ENCODE measurements around the gene CSRNP3.
A peak's percentile ranks its signal among the peaks of the same experiment; 100 is the strongest.

Gene CSRNP3

DNA sequence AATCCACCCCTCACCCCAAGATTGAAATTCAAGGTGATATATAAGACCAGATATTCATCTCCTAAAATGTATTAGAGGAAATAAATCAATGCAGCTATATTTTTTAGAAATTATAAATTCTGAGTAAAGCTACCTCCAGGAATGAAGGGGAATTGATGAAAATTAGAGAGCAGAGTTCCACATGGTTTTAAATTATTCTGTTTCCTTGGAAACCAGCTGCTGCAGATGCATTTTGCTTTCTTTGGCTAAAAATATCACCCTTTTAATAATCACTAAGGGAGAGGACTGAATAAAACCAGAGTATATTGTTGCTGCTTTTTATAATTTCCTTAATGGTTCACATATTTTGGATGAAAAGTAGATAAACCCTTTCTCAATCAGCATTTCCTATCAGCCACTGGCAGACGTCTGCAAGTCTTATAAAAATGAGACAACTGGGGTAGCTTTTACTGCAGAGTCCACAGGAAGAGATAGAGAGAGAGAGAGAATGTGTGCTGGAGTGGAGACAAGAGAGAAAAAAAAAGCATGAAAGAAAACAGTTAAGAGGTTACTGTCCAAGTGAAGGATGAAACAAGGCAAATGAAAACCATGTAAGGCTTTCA is 2.0 kb downstream of the CSRNP3 start:
- DNase-seq (ENCODE audit: low read depth) = no peak

DNA sequence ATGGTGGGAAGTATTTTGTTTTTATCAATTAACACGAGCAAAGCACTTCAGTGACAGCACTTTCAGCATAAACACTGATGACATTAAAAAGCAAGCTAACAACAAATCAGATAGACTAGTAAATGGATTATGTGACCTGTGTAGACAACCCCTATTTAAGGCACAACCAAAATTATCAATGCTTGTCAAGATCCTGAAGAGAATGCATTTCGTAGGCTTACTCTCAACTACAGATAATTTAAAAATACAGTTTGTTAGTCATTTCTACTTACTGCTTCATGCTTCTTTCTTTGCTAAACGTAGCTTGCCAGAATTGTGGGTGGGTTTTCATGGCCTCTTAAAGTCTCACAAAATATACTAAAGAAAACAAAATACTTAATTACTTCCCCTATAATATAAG is 3.4 kb downstream of the CSRNP3 start:
- DNase-seq (ENCODE audit: low read depth) = no peak

GRCh38 chr2:165474619-165475276 is 5.2 kb downstream of the CSRNP3 start:
- no peak for DNase-seq (ENCODE audit: low read depth)

- no peak for DNase-seq (ENCODE audit: low read depth)
These were observed 5.9 kb downstream of the CSRNP3 start for GRCh38 chr2:165475277-165476004.

DNA sequence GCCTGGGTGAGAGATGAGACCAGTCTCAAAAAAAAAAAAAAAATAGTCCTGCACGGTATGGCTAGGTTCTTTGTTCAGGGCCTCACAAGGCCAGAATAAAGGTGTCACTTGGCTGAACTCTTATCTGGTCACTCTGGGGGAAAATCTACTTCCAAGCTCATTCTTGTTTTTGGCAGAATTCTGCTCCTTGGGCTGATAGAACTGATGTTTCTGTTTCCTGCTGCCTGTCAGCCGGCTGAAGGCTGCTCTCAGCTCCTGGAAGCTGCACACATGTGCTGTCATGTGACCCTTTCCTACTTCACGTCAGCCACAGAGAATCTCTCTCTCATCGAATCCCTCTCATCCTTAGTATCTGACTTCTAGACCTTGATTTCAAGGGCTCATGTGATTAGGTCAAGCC is 10.4 kb downstream of the CSRNP3 start:
- no peak for DNase-seq (ENCODE audit: low read depth)

GRCh38 chr2:165494573-165494972 is 25.1 kb downstream of the CSRNP3 start:
- DNase-seq (ENCODE audit: low read depth) = no peak

GRCh38 chr2:165497659-165498317 is 28.3 kb downstream of the CSRNP3 start:
- no peak for DNase-seq (ENCODE audit: low read depth)

DNA sequence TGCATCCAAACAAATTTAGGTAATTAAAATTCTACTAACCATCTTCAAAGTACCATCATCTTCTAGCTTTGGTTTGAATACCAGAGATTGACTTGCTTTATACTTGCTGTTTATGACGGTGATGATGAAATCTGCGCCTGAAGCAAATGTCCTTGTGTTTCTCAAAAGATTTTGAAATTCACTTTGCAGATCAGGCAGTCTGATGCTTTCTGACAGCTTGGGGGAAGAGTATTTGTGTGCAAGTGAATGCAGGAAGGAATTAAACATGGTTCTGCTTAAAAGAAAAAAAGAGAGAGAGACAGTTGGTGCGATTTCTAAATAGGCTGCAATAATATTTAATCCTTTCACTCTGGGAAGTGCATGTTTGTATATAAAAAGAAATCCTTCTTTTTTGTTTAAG is 29.6 kb downstream of the CSRNP3 start:
- DNase-seq (ENCODE audit: low read depth) = no peak

- no peak for DNase-seq (ENCODE audit: low read depth)
These were observed 30.5 kb downstream of the CSRNP3 start for GRCh38 chr2:165500001-165500400.

DNA sequence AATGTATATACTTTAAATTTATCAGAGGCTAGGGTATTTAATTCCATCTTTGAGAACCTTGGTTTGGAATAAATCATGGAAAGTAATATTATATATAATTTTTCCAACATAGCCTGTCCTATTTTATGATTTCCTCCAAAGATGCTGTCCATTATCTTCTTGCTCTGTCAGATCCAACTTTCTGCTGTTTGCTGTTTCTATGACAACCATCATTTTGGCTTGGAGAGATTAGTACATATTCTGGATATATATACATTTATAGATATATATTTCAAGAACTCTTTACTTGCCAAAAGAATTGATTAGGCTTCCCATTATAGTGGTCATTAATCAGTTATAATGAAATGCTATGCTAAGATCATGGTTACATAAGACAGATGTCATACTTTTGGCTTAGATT is 31.3 kb downstream of the CSRNP3 start:
- DNase-seq (ENCODE audit: low read depth) = no peak

DNA sequence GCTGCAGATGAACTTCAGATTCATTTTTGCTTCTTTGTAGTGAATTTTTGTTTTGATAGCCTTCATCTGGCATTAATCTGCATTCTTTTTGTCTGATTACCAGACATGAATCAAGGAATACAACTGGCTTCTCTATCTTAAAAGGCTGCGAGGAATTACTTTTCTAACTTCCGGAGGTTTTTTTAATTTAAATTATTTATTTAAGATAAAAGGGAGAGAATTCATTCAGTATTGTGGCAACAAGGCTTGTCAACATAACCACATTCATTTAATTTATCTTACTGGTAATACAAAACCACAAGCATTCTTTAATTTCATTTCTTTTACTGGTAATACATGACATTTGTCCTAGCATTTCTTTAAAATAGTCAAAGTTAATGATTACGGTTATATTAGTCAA is 36.0 kb downstream of the CSRNP3 start:
- DNase-seq (ENCODE audit: low read depth) = no peak

- no peak for DNase-seq (ENCODE audit: low read depth)
These were observed 39.4 kb downstream of the CSRNP3 start for GRCh38 chr2:165508927-165509326.

- no peak for DNase-seq (ENCODE audit: low read depth)
These were observed 44.0 kb downstream of the CSRNP3 start for GRCh38 chr2:165513479-165513878.

DNA sequence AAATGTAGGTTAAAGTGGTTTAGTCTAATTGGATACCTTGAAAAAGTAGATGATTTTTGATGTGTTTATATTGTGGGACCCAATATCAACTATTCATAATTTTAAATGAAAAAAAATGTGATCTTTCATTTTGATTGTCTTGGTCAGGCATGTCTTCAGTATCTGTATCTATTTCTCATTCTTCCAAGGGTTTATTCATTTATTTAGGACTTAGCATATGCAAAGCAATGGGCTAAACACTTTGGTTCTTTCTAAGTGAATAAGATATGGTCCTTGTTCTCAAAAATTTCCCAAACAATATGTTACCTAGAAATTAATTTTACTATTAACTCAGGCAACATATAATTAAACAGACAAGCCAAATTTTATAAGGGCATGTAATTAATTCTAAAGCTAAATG is 49.1 kb downstream of the CSRNP3 start:
- no peak for DNase-seq (ENCODE audit: low read depth)

DNA sequence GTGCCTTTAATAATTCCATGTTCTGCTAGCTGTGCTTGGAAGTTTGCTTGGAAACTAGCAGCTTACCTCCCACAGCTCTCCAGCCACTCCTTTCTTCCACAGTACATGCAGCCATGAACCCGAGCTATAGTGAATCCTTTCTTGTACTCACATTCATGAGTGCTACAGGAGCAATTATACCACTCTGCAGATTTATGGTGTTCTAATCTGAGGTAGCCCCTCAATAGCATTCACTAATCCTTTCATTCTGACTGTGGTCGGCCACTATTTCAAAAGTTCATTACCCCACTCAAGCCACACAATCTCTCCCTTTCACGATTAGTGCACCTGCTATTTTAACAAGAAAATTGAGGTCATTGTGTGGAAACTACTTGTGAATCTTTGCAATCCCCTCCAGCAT is 53.2 kb downstream of the CSRNP3 start:
- no peak for DNase-seq (ENCODE audit: low read depth)

DNA sequence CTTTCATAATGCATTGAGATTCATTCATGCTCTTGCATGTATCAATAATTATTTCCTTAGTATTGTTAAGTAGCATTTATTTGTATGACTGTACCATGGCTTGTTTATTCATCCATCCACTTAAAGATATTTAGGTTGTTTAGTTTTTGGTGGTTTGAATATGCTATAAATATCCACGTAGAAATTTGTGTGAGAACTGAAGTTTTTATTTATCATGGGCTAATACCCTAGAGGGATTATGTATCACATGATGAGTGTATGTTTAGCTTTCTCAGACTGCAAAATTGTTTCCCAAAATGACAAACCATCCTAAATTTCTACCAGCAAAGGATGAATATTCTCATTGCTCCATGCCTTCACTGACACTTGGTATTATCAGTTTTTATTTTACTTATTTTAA is 55.2 kb downstream of the CSRNP3 start:
- DNase-seq (ENCODE audit: low read depth) = no peak

DNA sequence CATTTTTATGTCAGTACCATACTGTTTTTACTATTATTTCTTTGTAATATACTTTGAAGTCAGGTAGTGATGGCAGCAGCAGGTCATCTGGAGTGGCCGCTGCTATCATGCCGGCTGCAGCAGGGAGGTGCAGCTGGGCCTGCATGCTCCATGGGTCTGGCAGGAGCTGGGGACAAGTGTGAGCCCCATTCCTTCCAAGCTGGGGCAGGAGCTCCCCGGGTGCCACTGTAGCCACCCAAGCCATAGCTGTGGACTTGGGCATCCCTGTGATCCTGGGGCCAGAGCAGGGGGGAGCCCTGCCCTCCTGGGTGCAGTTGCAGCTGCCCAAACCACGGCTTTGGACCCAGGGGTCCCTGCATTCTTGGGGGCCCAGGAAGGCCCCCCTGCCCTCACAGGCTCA is 59.2 kb downstream of the CSRNP3 start:
- no peak for DNase-seq (ENCODE audit: low read depth)

- DNase-seq (ENCODE audit: low read depth) = peak; percentile 51
These were observed 59.6 kb downstream of the CSRNP3 start for GRCh38 chr2:165529130-165529529.

- DNase-seq (ENCODE audit: low read depth) = peak; percentile 36
These were observed 63.8 kb downstream of the CSRNP3 start for GRCh38 chr2:165533331-165533730.

DNA sequence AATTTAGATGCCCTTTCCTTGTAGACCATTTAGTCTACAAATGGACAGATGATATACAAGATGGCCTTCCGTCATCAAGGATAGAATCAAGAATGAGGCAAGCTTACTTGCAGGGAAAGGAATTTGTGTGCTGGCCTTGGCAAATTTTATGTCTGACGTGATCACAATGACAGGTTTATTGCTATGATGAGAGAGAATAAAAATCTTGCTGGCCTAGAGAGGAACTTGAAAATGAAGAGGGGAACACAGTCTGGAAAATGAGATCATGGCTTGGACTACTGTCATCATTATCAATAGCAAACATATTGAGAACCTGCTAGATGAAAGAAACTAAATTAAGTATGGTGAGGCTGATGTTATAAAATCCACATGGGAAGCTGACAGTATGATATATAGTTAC is 66.0 kb downstream of the CSRNP3 start:
- no peak for DNase-seq (ENCODE audit: low read depth)

GRCh38 chr2:165536851-165537499 is 67.5 kb downstream of the CSRNP3 start:
- DNase-seq (ENCODE audit: low read depth) = no peak

DNA sequence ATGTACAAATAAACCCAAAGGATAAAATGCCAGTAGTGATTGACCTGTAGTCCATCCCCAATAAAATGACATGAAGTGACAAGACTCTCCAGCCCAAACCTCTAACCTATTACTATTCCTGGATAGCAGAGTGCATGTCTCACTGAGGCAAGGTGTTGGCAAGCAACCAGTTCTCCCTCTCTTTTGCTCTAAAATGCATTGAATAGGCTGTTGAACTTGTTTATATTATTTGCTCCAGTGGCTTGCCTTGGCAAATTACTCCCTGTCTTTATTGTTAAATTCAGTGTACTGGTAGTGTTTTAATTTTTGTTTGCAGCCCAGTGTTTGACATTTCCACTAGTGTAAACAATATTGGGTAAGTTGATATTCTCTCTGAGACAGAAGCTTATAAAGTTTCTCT is 70.5 kb downstream of the CSRNP3 start:
- no peak for DNase-seq (ENCODE audit: low read depth)

- no peak for DNase-seq (ENCODE audit: low read depth)
These were observed 75.4 kb downstream of the CSRNP3 start for GRCh38 chr2:165544897-165545296.

Measured in stromal cell of bone marrow (primary cell).